ENCODE measurements around the gene LMNTD2.

DNA sequence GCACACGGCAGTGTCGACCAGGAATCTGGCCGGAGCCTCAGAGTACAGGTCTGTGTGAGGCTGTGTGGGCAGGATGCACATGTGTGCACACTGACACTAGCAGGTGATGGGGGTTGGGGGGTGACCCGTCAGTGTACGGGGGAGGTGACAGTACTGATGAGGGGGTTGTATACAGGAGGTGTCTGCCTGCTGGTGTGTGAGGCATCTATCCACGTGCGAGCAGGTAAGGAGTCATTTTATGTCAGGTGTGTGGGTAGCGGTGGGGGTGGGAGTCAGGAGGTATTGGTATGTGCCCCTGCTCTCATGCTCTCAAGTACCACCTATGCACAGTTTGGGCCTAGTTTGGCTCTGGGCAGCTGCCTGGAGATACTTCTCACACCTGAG, 11.3 kb upstream of the LMNTD2 start:
- TF ChIP-seq CTCF (IDR thresholded peaks at IDR 0.05; ENCODE audit: low read length) (no peak), EZH2 (IDR thresholded peaks at IDR 0.05; ENCODE audit: borderline replicate concordance, low read length) (no peak)
